CD14-positive monocyte (primary cell): Measurements from ENCODE around the gene LAX1. TPM values are rescaled to one million over a fixed set of nuclear protein-coding genes. Genes with fewer than 3 reads are reported as not detected.

Experiments
- DNase-seq, 3 donors: peaks; one replicate each; pipeline ENCODE4 v3.0.0-alpha.2; 2011 to 2022
- H2AFZ ChIP-seq: 2 replicates; pipeline ENCODE4 v1.6.0; 2012; ENCODE audit warnings: mild to moderate bottlenecking, low read depth, low read length, inconsistent platforms; ENCODE audit not compliant: insufficient read depth, poor library complexity, severe bottlenecking
- H3K27ac ChIP-seq, 2 donors: 1 replicate in 1 of 2; 2 replicates in 1 of 2; pipeline ENCODE4 v1.5.1; 2012 to 2013; ENCODE audit warnings: low read length in 2 of 2, control low read depth in 1 of 2, inconsistent platforms in 1 of 2, low read depth in 1 of 2, mild to moderate bottlenecking in 1 of 2
- H3K27me3 ChIP-seq, 2 donors: one replicate each; pipeline versions ENCODE4 v1.6.0 to v1.6.1; 2011 to 2013; ENCODE audit warnings: low read length in 2 of 2; ENCODE audit not compliant: control insufficient read depth in 2 of 2, insufficient read depth in 2 of 2
- H3K36me3 ChIP-seq, 2 donors: replicated peaks in 1 of 2; 1 replicate in 1 of 2; 2 replicates in 1 of 2; pipeline versions ENCODE4 v1.5.1 to v1.6.1; 2012 to 2013; ENCODE audit warnings: low read length in 2 of 2, control low read depth in 1 of 2, inconsistent platforms in 1 of 2, mild to moderate bottlenecking in 1 of 2; ENCODE audit not compliant: insufficient read depth in 2 of 2, control insufficient read depth in 1 of 2
- H3K4me1 ChIP-seq, 2 donors: 1 replicate in 1 of 2; 2 replicates in 1 of 2; pipeline versions ENCODE4 v1.5.1 to v1.6.1; 2012 to 2013; ENCODE audit warnings: low read length in 2 of 2, control low read depth in 1 of 2, inconsistent platforms in 1 of 2, mild to moderate bottlenecking in 1 of 2, moderate library complexity in 1 of 2; ENCODE audit not compliant: insufficient read depth in 2 of 2, control insufficient read depth in 1 of 2
- H3K4me2 ChIP-seq: replicated peaks from 2 replicates; pipeline ENCODE3; 2012; ENCODE audit warnings: low read length, moderate library complexity, mild to moderate bottlenecking; ENCODE audit not compliant: poor library complexity, severe bottlenecking; ENCODE audit errors: extremely low read depth
- H3K4me3 ChIP-seq, 3 experiments: fragments of 200-600 bp in 1 of 3; sonication (generic) in 1 of 3; replicated peaks in 1 of 3; 1 replicate in 2 of 3; 2 replicates in 1 of 3; pipeline ENCODE4 v1.5.1; 2011 to 2013; ENCODE audit warnings: low read length in 3 of 3, mild to moderate bottlenecking in 3 of 3, control low read depth in 2 of 3, low read depth in 2 of 3, inconsistent platforms in 1 of 3, moderate library complexity in 1 of 3
- H3K79me2 ChIP-seq: 2 replicates; pipeline ENCODE4 v1.6.0; 2012; ENCODE audit warnings: mild to moderate bottlenecking, control low read depth, inconsistent platforms, low read length, moderate library complexity; ENCODE audit not compliant: insufficient read depth
- H3K9ac ChIP-seq: 2 replicates; pipeline ENCODE4 v1.6.0; 2017; ENCODE audit warnings: low read length, mild to moderate bottlenecking; ENCODE audit not compliant: insufficient read depth, poor library complexity, severe bottlenecking
- H3K9me3 ChIP-seq, 2 donors: replicated peaks in 1 of 2; 1 replicate in 1 of 2; 2 replicates in 1 of 2; pipeline versions ENCODE4 v1.5.1 to v1.6.1; 2012 to 2013; ENCODE audit warnings: low read length in 2 of 2, control low read depth in 1 of 2; ENCODE audit not compliant: control insufficient read depth in 1 of 2, insufficient read depth in 1 of 2
- H4K20me1 ChIP-seq: 2 replicates; pipeline ENCODE4 v1.6.0; 2012; ENCODE audit warnings: mild to moderate bottlenecking, low read length, control low read depth, moderate library complexity; ENCODE audit not compliant: insufficient read depth
- H3K27ac Mint-ChIP-seq, 7 donors: one replicate each; pipeline ENCODE4 v1.8.0; 2020; ENCODE audit warnings: mild to moderate bottlenecking in 7 of 7, mixed read lengths in 7 of 7, moderate library complexity in 6 of 7, inconsistent platforms in 2 of 7
- H3K27me3 Mint-ChIP-seq, 3 donors: one replicate each; pipeline ENCODE4 v1.8.0; 2021 to 2022; ENCODE audit warnings: low read depth in 3 of 3, mild to moderate bottlenecking in 3 of 3, mixed read lengths in 3 of 3, moderate library complexity in 3 of 3, inconsistent platforms in 1 of 3
- H3K36me3 Mint-ChIP-seq, 2 donors: one replicate each; pipeline ENCODE4 v1.8.0; 2020; ENCODE audit warnings: mixed read lengths in 2 of 2, inconsistent platforms in 1 of 2, mild to moderate bottlenecking in 1 of 2
- H3K4me1 Mint-ChIP-seq: one replicate; pipeline ENCODE4 v1.8.0; 2020; ENCODE audit warnings: mild to moderate bottlenecking, mixed read lengths
- H3K4me3 Mint-ChIP-seq, 2 donors: one replicate each; pipeline ENCODE4 v1.8.0; 2020; ENCODE audit warnings: mild to moderate bottlenecking in 2 of 2, mixed read lengths in 2 of 2, moderate library complexity in 1 of 2
- H3K9me3 Mint-ChIP-seq, 7 donors: one replicate each; pipeline ENCODE4 v1.8.0; 2020 to 2022; ENCODE audit warnings: mixed read lengths in 7 of 7, mild to moderate bottlenecking in 6 of 7, moderate library complexity in 6 of 7, inconsistent platforms in 2 of 7
- WGBS: methylation state at CpG from one replicate; pipeline ENCODE4 v1.1.5; 2013; ENCODE audit warnings: missing lambda C conversion rate; ENCODE audit not compliant: insufficient coverage; 5-methylcytosine and 5-hydroxymethylcytosine counted together
- intact Hi-C, 2 donors: fragments of 100-400 bp; cut with micrococcal nuclease; formaldehyde crosslinking; loops; one replicate each; pipeline versions ENCODE4 v1.15.0 to v1.15.1; 2023
- polyA plus RNA-seq, 3 donors: library from polyadenylated mRNA; depleted of rRNA in 1 of 3; unstranded in 2 of 3; stranded (reverse) in 1 of 3; fragments of 300-500 nt in 2 of 3; fragments of >200 nt in 1 of 3; fragmentation: Illumina TruSeq in 2 of 3; gene quantifications; 1 replicate in 2 of 3; 2 replicates in 1 of 3; pipeline ENCODE4 v1.2.3, GENCODE V29; 2012 to 2021
- TF ChIP-seq, protein P1 (sequence below): fragments of 200-600 bp; IDR thresholded peaks from one replicate; pipeline ENCODE4 v1.8.0; 2022; ENCODE audit warnings: antibody characterized with exemption, mild to moderate bottlenecking

Gene LAX1
- polyA plus RNA-seq, 3 donors = 0.07 TPM; not detected in 2

DNA sequence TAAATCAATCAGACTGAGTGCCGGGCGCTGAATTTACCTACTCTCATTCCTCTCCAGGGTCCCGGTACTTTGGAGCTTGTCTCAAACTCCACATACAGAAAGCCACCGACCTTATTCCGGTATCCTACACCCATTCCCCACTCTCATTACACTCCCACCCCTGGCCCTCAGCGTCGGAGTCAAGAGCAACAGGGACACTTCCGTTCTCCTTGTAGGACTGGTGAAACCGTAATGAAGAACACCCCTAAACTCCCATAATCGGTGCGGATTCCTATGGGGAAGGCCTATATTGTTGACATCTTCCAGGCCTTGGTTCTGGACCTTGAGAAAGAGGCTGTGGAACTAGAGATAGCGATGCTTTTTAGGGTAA, 31.2 kb downstream of the LAX1 start:
- Histone ChIP-seq H2AFZ (peak overlapping the region; percentile 69), H3K27ac (peak overlapping the region; percentile 90 to 91), H3K27me3 (no peaks in the 10 kb centered on the region), H4K20me1 (peaks cover 53% of the 10 kb centered on the region), H3K4me1 (peaks cover 15 to 26% of the 10 kb centered on the region in 2 donors), H3K4me3 (peak overlapping the region; percentile 76 to 99 (median 99)), H3K4me2 (peak overlapping the region; percentile 75), H3K79me2 (peaks cover 57% of the 10 kb centered on the region), H3K9ac (peak overlapping the region; percentile 78), H3K9me3 (no peaks in the 10 kb centered on the region), H3K36me3 (peaks cover 8 to 38% of the 10 kb centered on the region in 2 donors)
- TF ChIP-seq, protein P1, sequence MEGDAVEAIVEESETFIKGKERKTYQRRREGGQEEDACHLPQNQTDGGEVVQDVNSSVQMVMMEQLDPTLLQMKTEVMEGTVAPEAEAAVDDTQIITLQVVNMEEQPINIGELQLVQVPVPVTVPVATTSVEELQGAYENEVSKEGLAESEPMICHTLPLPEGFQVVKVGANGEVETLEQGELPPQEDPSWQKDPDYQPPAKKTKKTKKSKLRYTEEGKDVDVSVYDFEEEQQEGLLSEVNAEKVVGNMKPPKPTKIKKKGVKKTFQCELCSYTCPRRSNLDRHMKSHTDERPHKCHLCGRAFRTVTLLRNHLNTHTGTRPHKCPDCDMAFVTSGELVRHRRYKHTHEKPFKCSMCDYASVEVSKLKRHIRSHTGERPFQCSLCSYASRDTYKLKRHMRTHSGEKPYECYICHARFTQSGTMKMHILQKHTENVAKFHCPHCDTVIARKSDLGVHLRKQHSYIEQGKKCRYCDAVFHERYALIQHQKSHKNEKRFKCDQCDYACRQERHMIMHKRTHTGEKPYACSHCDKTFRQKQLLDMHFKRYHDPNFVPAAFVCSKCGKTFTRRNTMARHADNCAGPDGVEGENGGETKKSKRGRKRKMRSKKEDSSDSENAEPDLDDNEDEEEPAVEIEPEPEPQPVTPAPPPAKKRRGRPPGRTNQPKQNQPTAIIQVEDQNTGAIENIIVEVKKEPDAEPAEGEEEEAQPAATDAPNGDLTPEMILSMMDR = no peak
- intact Hi-C loops = loop anchor here (5.0 to 10.0 kb wide), 2 partner anchors 34 to 51 kb away; no protein-coding TSS in a partner anchor
- H3K4me3 Mint-ChIP-seq = peak overlapping the region; percentile 99 to 100
- 0% methylated on average over 5 of the region's 12 CpGs for WGBS
- peaks cover 18 to 24% of the 10 kb centered on the region in 2 donors for H3K36me3 Mint-ChIP-seq
- peaks cover 36% of the 10 kb centered on the region for H3K4me1 Mint-ChIP-seq
- H3K9me3 Mint-ChIP-seq = no peaks in the 10 kb centered on the region
- H3K27me3 Mint-ChIP-seq = peaks cover 0 to 2% (median 0%) of the 10 kb centered on the region in 3 donors
- peak overlapping the region; percentile 95 to 100 (median 99) for H3K27ac Mint-ChIP-seq
- DNase-seq = peak; percentile 21 to 46 (median 36)

DNA sequence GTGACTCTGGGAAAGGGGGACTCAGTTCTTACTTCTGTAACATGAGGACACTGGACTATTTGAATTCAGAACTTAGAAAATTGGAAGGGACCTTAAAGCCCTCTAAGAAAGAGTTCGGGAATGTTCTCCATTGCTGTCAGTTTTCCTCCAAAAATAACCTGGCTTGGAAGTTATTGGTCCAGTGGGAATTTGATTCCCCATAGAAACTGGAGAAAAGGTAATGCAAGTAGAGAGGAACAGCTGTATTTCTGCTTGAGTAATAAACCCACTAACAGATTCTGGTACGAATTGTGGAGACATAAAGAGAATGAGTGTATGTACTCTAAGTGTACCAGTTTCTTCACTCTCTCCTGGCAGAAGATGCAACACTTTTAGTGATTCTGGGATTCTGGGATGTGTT, 32.2 kb downstream of the LAX1 start:
- Histone ChIP-seq H3K4me3 (peak overlapping the region in 1 of 3 experiments; percentile 99), H3K27ac (peak overlapping the region in 1 of 2 donors; percentile 91), H2AFZ (no peak overlapping the region), H3K4me2 (peak overlapping the region; percentile 75), H3K79me2 (peaks cover 67% of the 10 kb centered on the region), H3K4me1 (peaks cover 15 to 26% of the 10 kb centered on the region in 2 donors), H3K9ac (no peak overlapping the region), H3K9me3 (no peaks in the 10 kb centered on the region), H4K20me1 (peaks cover 63% of the 10 kb centered on the region), H3K36me3 (peaks cover 8 to 48% of the 10 kb centered on the region in 2 donors), H3K27me3 (no peaks in the 10 kb centered on the region)
- 100% methylated on average over 1 of the region's 2 CpGs for WGBS
- Mint-ChIP-seq H3K27ac (peak overlapping the region in 5 of 7 donors; percentile 16 to 98 (median 55)), H3K36me3 (peaks cover 20 to 27% of the 10 kb centered on the region in 2 donors), H3K4me1 (peaks cover 36% of the 10 kb centered on the region), H3K4me3 (peak overlapping the region in 1 of 2 donors; percentile 51), H3K9me3 (no peaks in the 10 kb centered on the region), H3K27me3 (peaks cover 0 to 2% (median 0%) of the 10 kb centered on the region in 3 donors)
- no peak for DNase-seq
- intact Hi-C loops = loop anchor here (5.0 to 10.0 kb wide), 2 partner anchors 35 to 52 kb away; no protein-coding TSS in a partner anchor
- TF ChIP-seq, protein P1 = no peak
